GM18499 (cell line): ENCODE results near the gene COL5A1.

Experiments
- ATAC-seq: cut with Tn5 transposase; IDR thresholded peaks from one replicate; pipeline ENCODE4 v1.9.1; 2021; ENCODE audit warnings: moderate number of reproducible peaks; ENCODE audit not compliant: insufficient read depth, unreplicated experiment

COL5A1 gene

DNA sequence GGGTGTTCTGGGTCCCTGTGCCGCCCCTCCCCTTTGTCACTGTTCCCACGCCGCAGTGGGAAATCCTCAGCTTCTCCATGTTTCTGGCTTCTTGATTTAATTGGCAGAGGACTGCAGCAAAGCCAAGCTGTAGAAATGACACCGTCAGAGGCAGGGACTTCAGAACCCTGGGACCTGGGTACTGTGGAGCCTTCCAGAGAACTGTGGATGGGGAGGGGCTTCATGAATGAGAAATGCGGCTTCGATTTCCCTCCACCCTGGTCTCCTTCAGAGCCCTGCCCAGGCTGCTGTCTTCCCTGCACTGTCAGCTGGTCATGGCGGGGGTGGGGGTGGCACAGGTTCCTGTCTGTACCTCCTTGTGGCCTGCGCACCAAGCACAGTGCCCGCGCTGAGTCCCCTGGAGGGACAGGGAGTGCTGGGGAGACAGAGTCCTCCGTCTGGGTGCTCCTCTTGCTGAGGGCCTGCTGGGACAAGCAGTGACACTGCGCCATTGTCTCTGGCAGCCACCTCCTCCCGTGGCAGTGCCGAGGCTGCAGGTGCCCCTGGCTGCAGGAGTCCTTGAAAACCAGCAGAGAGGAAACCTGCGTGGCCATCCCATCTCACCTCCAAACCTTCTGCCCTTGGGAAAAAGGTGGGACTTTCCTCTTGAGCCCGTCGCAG is 47.2 kb downstream of the COL5A1 start:
- no peak for ATAC-seq

DNA sequence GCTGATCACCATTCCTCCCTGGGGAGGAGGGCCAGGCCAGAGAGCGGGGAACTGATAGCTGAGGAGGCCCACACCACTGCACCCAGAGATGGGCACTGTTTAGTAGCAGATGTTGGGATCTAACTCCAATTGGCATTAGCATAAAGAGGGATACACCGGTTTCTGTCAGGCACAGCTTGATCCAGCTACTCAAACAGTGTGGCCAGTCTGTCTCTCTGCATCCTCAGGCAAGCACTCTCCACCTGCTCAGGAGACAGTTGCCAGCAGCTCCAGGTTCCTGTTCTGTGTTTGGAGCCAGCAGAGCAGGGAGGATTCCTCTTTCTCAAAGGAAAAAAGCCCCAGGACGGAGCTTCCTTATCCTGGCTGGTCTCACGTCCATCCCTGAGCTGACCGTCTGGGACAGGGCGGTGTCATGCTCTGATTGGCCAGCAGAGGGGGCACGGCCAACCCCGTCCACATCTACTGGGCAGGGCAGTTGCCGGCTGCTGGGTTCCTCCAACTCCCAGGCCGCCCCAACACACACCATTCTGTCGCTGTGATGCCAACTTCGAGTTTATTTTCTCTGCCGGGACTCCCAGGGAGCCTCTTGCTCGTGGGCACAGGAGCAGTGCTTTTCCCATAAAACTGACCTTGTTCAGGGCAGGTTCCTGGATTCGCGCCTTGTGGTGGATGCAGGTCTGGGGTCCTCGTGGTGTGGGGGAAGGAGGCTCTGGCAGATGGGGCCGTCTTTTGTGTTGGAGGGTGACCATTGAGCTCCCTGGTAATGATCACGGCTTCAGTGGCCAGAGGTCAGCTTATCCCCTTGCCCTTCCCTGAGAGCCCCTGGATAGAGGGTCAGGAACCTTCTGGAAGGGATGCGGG is 47.9 kb downstream of the COL5A1 start:
- ATAC-seq, result no peak

DNA sequence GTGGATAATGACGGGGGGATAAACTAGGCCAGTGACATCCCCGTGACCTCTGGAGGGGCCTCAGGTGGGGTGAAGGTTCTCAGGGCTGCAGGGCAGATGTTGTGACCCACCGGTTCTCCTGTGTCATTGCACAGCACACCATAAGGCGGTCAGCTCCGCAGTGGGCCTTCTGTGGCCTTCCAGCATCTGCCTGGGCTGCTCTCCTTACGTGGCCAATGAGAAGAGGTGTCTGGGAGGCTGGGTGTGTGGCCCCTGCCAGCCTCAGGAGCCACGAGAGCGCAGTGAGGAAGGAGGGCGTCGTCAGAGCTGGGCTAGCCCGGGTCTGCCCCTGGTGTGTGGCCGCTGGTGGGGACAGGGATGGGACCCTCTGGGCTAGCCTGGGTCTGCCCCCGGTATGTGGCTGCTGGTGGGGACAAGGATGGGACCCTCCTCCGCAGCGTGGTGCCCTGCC is 48.7 kb downstream of the COL5A1 start:
- ATAC-seq, result no peak

DNA sequence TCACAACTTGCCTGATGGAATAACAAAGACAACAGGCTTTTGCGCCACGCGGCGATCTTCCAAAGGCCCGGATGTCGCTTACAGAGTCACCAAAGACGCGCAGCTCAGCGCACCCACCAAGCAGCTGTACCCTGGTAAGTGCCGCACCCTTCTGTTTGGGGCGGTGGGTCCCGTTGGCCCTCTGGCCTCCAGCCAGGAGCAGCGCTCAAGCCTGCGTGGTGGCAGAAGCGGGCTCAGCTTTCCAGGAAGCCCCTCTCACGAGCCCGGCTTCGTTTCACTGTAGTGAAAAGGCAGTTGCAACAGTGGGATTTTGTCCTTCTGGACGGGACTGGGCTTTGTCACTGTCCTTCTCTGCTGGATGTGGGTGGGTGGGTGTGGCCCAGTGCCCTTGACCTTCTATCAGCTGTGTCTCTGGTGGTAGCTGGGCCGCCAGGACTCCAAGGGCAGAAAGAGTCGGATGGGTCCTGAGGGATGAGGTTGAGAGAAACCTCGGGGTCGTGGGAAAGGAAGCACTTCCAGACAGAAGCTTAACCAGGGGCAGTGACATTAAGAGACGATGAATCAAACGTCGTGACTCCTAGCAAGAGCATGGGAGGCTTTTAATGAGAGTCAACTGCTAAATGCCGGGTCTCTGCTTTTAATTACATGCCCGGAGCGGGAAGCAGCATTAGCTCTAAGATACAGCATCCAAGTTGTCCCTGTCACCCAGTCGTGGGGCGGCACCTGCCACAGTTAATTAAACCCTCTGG is 49.5 kb downstream of the COL5A1 start:
- ATAC-seq, result no peak

DNA sequence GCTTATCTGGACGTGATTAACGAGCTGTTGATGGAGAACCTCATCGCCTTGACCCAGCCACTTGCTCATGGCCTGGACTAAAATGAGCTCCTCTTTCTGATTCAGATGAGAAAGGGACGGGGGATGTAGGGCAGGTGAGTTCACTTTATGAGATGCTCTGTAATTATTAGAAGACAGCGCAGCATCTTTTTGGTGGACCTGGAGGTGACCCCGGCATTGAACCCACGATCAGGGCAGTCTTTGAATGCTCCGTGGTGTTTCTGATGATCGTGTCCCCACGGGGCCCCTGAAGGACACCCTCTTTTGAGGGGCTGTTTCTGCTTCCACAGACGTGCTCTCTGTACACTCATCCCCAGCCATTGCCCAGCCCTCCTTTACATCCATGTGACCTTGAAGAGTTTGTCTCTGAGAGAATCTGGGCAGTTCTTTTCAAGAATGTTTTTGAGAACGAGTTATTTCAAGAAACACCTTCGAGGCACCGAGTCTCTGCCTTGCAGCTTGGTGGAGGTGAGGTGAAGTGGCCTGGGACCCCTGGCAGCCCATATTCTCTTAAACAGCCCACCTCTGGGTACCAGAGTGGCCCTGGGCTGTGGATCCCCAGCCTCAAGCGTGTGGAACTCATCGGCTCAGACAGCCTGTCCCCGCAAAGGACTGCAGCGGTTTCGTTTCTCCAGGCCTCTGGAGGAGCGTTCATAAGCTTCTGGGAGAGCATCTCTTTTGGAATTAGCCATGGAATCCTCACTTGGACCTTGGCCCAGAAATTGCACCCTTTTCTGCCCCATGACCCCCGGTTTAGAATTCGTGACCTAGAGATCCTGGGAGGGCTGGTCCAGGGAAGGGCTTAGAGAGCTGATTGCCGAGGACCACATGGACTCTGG is 50.3 kb downstream of the COL5A1 start:
- ATAC-seq, result no peak

DNA sequence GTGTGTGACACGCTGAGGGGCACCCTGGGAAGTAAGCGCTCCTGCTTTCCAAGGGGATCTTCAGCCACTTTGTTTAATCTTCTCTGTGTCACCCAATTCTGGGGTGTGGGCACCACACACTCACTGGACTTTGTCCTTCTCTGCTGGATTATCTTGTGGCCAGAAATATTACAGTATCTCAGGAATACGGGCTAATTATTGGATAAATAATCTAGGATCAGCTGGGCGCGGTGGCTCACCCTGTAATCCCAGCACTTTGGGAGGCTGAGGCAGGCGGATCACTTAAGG is 50.9 kb downstream of the COL5A1 start:
- ATAC-seq, result no peak

DNA sequence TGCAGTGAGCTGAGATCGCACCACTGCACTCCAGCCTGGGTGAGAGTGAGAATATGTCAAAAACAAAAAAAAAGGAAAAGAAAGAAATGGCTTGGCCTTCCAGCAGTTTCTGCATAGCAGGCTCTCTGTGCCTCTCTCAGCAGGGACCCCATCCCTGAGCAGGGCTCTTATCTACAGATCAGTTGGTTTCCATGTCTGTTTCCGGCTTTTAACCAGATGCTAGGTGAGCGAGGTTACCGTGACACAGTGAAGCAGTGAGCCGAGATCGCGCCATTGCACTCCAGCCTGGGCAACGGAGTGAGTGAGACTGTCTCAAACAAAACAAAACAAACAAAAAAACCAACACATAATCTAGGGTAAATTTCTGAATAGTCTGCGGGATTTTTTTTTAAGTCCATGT is 51.4 kb downstream of the COL5A1 start:
- no peak for ATAC-seq

DNA sequence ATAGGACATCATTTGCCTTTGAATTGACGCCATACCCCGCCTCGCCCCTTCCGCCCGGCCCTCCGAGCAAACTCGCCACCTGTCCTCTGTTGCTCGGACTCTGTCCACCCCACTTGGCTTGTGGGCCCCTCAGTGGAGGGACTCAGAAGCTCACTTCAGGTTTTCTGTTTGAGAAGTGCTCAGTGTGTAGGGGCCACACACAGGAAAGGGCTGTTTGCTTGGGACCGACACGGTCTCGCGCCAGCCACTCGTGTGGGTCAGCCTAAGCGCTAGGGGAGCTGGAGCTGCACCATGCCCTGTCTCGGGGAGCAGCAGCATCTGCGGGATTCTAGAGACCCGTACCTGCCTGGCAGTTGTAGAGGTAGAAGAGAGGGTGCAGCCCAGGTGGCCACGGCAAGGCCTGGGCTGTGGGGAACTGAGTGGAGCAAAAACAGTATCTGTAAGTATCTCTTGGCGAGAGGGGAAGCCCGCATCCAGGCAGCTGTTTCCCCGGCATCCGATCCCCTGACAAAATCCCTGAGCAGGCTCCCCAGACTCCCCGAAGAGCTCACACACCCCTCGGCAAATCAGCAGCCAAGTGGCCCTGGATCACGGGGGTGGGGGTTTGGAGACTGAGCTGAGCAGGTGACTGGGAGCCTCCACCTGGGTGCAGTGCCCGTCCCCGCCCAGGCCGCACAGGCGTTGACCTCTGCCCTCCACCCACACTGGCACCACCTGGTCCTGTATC is 52.2 kb downstream of the COL5A1 start:
- no peak for ATAC-seq

DNA sequence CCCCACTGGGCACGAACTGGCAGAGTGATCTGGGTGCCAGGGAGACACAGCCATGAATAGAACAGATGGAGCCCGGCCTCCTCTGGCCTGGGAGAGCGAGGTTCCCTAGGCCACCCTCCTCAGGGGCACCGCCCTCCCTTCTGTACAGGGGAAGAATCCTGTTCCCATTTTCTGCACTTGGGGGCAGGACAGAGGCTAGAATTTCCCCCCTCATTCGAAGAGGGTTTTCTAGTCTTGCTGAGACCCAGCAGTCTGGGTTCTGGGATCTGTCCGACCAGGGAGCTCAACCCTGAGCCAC is 52.7 kb downstream of the COL5A1 start:
- ATAC-seq, result no peak

DNA sequence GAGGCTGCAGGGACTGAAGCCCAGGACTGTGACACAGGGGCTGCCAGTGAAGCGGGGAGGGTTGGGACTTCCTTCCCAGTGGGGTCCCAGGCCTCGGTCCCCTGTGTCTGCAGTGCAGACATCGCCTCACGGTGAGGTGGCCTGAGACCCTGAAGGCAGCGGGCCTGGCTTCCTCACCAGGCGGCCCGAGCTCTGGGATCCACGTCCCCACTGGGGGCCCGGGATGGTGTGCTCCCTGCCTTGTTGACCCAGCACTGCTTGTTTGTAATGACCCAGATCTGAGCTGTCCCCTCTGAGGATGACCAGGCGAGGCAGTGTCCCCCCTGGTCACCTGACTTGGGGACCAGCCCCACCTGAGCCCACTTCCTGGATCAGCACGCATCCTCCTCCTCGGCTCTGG is 53.1 kb downstream of the COL5A1 start:
- ATAC-seq, result no peak

DNA sequence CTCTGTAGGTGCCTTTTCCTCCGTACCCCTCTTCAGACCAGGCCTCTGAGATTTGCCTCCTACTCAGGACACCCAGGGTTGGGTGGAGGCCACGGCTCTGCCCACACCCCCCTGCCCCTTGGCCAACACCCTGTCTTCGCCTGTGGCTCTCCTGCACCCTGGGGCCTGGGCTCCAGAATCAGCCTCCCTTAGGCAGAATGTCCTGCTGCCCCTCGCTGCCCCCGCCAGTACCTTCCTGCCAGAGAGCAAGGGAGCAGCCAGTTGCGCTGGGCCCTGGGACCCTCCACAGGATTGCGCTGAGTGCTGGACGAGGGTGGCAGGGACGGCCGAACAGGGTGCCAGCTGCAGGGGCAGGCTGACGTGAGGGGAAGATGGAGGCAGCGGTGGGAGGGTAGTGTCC is 53.5 kb downstream of the COL5A1 start:
- ATAC-seq, result no peak

DNA sequence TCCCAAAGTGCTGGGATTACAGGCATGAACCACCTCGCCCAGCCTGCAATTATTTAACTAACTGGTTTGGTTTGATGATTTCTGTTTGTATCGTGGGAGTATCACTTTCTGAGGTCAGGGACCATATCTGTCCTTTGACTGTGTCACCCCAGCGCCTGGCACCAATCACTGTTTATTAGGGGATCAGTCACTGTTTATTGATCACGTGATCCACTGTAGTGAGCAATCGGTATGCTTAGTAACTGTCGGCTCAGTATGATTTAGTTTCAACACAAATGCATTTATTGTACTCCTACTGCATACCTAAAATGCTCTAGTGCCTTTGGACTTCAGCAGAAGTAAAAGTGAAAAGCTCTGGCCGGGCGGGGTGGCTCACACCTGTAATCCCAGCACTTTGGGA is 54.8 kb downstream of the COL5A1 start:
- ATAC-seq, result no peak

DNA sequence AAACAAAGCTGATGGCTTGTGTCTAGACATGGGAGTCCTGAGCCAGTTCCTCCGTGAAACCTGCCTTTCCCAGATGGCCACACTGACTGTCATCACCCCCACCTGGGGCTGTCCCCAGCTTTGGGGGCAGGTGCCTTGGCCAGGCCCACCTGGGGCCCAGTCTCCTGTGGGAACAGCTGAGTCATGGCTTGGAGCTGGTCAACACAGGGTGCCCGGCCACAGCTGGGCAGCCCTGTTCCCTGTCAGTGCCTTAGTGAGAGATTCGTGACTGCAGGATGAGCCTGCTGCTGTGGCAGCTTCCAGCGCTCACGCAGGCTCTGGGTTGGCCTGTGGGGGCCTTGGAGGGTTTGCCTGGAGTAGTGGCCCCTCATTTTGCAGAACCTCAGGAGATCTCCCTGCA is 56.5 kb downstream of the COL5A1 start:
- ATAC-seq, result no peak

DNA sequence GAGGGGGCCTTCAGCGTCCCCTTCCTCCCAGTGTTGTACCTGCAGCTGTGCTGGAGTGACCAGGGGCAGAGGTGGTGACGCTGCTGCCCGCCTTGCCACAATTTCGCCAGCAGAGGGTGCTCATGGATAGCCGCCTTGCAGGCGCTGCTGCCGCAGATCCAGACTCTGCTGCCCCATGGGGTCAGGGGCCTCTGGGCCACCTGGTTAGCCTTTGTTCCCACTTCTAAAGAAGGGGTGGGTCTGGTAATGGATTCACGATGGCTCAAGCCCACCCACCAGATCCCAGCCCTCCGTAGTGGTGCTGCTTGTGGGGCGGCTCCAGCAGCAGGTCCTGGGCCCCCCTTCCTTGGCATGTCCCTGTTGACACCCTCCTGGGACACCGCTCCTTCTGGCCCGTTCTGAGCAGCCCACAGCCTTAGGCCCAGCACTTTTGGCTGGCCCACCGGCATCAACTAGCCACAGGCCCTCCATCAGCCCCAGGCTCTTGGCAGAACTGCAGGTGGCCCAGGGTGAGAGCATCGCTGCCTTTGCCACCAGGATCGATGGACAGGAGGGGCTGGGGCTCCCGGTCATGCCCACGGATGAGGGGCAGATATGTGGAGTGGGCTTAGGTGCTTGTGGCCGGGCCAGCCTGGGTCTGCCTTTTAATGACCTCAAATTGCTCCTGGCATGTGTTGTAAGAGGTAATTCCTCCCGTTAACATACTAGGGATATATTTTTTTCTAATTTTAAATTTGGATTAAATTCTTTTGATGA is 57.2 kb downstream of the COL5A1 start:
- no peak for ATAC-seq

DNA sequence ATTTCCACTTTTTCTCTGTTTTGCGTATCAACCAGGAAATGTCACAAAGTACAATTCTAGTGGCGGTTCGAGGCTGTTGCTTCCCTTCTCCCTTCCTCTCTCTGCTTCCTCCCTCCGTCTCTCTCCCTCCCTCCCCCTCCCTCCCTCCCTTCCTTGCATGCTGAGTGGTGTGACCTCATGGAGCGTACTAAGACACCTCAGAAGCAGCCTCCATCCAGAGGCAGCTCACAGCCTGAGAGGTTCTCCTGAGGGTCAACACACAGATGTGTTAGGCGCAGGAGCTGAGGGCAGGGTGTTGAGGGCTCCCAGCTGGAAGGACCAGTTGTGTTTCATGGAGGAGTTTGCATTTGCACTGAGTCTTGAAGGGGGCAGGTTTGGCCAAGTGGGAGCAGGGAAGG is 57.7 kb downstream of the COL5A1 start:
- ATAC-seq, result no peak

DNA sequence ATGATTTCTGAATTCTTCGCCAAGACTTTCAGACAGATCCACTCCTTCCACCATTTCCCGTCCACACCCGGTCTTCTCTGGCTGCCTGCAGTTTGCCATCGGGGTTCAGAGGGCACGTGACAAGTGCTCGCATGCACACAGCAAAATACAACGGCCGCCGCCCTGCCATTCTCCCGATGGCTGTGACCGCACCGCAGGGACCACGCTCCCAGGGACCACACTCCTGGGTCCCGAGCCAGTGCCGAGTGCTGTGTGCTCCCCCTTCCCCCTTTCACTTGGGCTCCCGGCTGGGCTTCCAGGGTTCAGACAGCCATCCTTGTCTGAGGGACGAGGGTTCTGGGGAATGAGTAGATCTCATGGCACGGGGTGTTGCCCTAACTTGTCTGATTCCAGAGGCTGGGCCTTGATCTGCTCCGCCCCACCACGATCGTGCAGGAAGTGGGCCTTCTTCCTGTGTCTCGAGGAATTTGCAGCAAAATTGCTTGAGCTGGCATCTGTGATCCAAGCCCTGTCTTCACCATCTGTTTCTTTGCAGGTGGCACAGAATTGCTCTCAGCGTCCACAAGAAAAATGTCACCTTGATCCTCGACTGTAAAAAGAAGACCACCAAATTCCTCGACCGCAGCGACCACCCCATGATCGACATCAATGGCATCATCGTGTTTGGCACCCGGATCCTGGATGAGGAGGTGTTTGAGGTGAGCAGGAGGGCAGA is 59.2 kb downstream of the COL5A1 start:
- ATAC-seq, result no peak

DNA sequence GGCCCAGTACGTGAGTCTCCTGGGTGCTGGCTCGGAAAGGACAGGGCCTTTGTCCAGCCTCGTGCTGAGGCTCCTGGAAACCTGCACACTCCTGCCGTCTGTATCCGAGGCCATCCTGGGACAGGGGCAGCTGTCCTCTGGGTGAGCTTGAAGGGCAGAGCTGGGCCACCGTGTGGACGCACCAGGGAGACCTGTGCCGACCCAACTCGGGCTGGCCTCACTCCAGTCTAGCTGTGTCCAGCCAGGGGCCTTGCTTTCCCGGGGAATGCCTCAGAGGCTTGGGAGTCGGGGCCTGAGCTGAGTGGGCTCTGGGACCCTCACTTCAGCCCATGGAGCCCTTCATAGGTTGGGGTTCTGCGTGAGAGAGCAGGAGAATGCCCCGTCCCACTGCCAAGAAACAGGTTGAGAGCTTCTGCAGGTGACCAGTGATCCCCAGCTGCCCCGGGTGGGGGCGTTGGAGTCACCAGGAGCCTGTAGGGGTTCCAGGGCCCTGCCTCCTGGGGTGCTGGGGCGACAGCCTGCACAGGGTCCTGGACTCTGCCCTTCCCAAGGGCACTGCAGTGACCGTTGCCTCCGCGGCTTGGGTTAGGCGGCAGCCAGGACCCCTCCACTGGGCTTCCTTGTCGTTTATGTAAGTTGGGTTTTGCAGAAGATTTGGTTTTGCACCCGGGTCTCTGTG is 60.1 kb downstream of the COL5A1 start:
- ATAC-seq, result no peak

DNA sequence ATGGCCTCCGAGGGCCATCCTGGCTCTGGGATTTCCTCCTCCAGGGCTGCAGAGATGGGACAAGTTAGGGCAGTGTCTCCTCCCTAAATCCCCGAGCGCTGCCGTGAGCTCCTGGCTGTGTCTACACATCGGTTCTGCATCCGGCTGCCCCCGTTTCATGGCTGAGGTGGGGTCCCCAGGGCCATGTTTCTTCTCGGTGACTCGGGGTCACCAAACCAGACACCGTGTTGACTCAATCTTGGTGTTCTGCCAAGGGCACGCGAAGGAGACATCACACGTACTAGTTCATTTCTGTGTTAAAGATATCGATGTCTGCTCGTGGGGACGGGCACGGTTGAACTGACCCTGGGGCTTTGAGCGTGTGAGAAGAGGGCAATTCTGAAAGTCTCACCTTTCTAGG is 60.7 kb downstream of the COL5A1 start:
- ATAC-seq, result no peak
